T-helper 22 cell (primary cell): ENCODE data around the gene JAZF1.
A peak's percentile ranks its signal among the peaks of the same experiment; 100 is the strongest.

Experiments used
- DNase-seq: peaks from one replicate; pipeline ENCODE4 v3.0.0-alpha.2; 2020; ENCODE audit warnings: low read depth

Gene JAZF1

GRCh38 chr7:28180364-28181147 is at the start of gene JAZF1:
TSS of gene JAZF1 (minus strand) at chr7:28180795.
- DNase-seq: peak; percentile 57

GRCh38 chr7:28230261-28230660 is 49.7 kb upstream of the JAZF1 start:
- DNase-seq: no peak

GRCh38 chr7:28228396-28228795 is 47.8 kb upstream of the JAZF1 start:
- no peak for DNase-seq

GRCh38 chr7:28226003-28226402 is 45.4 kb upstream of the JAZF1 start:
- no peak for DNase-seq

- DNase-seq: no peak
These were observed 45.0 kb upstream of the JAZF1 start for GRCh38 chr7:28225576-28225975.

- DNase-seq: no peak
These were observed 44.1 kb upstream of the JAZF1 start for GRCh38 chr7:28224675-28225074.

GRCh38 chr7:28224172-28224571 is 43.6 kb upstream of the JAZF1 start:
- no peak for DNase-seq

- DNase-seq: no peak
These were observed 42.0 kb upstream of the JAZF1 start for GRCh38 chr7:28222636-28223035.

GRCh38 chr7:28219793-28220192 is 39.2 kb upstream of the JAZF1 start:
- DNase-seq: no peak

GRCh38 chr7:28217143-28217542 is 36.5 kb upstream of the JAZF1 start:
- no peak for DNase-seq

GRCh38 chr7:28211006-28211405 is 30.4 kb upstream of the JAZF1 start:
- DNase-seq: no peak

GRCh38 chr7:28208506-28208905 is 27.9 kb upstream of the JAZF1 start:
- no peak for DNase-seq

GRCh38 chr7:28207486-28208158 is 27.0 kb upstream of the JAZF1 start:
- no peak for DNase-seq

GRCh38 chr7:28205506-28205905 is 24.9 kb upstream of the JAZF1 start:
- no peak for DNase-seq

GRCh38 chr7:28203508-28204240 is 23.1 kb upstream of the JAZF1 start:
- no peak for DNase-seq

GRCh38 chr7:28202222-28202621 is 21.6 kb upstream of the JAZF1 start:
- DNase-seq: no peak

- DNase-seq: no peak
These were observed 20.5 kb upstream of the JAZF1 start for GRCh38 chr7:28201131-28201530.

- no peak for DNase-seq
These were observed 20.0 kb upstream of the JAZF1 start for GRCh38 chr7:28200598-28200997.

- no peak for DNase-seq
These were observed 18.5 kb upstream of the JAZF1 start for GRCh38 chr7:28199021-28199510.

- no peak for DNase-seq
These were observed 15.5 kb upstream of the JAZF1 start for GRCh38 chr7:28195910-28196620.

- no peak for DNase-seq
These were observed 12.4 kb upstream of the JAZF1 start for GRCh38 chr7:28192786-28193585.
